Stimulated activated naive CD4-positive, alpha-beta T cell treated with Interleukin-2 at 50 U/mL for 16 hours (primary cell): ENCODE data around the gene ATP9B.
A peak's percentile ranks its signal among the peaks of the same experiment; 100 is the strongest.

Experiments used
- DNase-seq: peaks from one replicate; lab custom pipeline; 2025; lab: John Stamatoyannopoulos, UW

The ATP9B gene, protein sequence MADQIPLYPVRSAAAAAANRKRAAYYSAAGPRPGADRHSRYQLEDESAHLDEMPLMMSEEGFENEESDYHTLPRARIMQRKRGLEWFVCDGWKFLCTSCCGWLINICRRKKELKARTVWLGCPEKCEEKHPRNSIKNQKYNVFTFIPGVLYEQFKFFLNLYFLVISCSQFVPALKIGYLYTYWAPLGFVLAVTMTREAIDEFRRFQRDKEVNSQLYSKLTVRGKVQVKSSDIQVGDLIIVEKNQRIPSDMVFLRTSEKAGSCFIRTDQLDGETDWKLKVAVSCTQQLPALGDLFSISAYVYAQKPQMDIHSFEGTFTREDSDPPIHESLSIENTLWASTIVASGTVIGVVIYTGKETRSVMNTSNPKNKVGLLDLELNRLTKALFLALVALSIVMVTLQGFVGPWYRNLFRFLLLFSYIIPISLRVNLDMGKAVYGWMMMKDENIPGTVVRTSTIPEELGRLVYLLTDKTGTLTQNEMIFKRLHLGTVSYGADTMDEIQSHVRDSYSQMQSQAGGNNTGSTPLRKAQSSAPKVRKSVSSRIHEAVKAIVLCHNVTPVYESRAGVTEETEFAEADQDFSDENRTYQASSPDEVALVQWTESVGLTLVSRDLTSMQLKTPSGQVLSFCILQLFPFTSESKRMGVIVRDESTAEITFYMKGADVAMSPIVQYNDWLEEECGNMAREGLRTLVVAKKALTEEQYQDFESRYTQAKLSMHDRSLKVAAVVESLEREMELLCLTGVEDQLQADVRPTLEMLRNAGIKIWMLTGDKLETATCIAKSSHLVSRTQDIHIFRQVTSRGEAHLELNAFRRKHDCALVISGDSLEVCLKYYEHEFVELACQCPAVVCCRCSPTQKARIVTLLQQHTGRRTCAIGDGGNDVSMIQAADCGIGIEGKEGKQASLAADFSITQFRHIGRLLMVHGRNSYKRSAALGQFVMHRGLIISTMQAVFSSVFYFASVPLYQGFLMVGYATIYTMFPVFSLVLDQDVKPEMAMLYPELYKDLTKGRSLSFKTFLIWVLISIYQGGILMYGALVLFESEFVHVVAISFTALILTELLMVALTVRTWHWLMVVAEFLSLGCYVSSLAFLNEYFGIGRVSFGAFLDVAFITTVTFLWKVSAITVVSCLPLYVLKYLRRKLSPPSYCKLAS

GRCh38 chr18:79068937-79069716, at the start of gene ATP9B:
Gene ATP9B, plus strand, starts transcription at chr18:79069394. Its CDS starts 17 bp downstream, at chr18:79069411.
- peak; percentile 97 for DNase-seq

- no peak for DNase-seq
Observed at GRCh38 chr18:79019881-79020280, 49.3 kb upstream of the ATP9B start.

GRCh38 chr18:79022603-79023002, 46.6 kb upstream of the ATP9B start:
- no peak for DNase-seq

DNA sequence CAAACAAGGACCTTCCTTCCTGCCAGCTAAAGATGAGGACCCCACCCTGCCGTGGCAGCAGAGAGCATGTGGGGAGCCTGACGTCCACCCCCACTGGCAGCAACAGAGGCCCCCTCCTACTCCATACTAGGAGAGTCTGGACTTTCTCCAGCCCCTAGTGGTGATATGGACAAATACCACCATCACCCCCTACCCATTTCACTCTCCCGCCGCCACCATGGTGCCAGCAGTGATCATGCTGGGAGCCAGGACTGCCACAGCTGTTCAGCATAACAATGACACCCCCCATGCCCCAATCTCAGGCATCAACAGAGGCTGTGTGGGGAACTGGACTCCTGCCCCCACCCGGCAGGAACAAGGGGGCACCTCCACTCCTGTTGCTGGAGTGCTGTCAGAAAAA, 42.7 kb upstream of the ATP9B start:
- no peak for DNase-seq

GRCh38 chr18:79030680-79031079, 38.5 kb upstream of the ATP9B start:
- no peak for DNase-seq

DNA sequence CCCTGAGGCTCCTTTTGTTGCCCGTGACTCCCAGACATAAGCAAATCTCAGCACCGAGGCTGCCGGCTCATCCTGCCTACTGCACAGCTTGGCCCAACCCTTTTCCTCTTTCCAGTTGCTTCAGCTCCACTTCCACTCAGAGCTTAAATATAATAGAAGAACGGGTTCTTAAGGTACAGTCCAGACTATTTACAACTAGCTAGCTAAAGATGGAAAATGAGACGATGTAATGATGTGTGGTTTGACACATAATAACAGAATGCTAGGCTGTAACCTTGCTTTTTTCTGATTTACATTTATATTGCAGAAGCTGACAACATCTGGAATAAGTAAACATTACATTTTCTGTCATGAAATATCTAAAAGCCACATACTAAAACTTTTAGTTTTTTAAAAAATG, 26.9 kb upstream of the ATP9B start:
- DNase-seq = no peak

- no peak for DNase-seq
Observed at GRCh38 chr18:79043288-79043687, 25.9 kb upstream of the ATP9B start.

DNA sequence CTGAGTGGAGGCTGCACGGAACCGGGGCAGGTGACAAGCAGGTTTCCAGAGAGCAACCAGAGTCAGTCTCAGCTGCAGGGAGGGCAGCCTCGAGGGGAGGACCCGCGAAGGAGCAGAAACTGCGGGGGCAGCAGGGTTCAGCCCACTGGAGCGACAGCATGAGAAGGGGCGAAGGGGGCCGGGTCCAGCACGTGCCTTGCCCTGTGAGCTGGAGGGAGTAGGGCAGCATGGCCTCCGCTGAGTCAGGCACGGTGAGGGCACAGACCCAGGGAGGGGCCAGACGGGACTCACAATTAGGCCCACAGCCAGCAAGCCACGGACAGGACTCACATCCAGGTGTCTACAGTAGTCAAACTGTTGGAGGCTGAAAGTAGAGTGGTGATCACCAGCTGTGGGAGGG, 22.7 kb upstream of the ATP9B start:
- no peak for DNase-seq

DNA sequence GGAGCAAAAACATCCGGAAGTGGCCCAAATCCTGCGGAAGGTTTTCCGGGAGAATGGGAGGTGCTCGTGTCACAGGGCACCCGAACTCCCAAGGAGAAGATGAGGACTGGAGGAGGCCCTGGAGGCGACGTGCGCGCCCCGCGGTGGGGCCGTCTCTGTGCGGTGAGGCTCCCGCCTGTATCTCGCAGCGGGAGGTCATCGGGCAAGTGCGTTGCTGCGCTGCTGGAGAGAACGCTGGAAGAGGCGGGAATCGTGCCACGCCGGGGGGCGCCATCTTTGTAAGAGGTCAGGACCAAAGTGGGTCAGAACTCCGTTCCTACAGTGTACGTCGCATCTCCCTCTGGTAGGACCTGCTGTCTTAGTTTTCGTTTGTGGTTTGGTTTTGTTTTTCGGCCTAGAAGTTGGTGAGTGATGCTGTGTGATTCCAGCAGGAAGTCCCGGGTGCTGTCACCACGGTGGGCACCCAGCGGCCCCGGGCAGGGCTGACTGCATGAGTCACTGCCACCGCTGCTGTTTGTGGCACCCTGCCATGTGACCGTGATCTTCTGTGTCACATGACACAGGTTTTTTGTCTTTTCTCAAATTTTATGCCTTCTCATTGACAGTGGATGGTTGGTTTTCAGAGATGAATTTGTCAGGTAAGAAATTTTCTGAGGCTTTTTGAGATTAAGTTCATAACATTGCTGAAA, 21.5 kb upstream of the ATP9B start:
- DNase-seq = no peak

DNA sequence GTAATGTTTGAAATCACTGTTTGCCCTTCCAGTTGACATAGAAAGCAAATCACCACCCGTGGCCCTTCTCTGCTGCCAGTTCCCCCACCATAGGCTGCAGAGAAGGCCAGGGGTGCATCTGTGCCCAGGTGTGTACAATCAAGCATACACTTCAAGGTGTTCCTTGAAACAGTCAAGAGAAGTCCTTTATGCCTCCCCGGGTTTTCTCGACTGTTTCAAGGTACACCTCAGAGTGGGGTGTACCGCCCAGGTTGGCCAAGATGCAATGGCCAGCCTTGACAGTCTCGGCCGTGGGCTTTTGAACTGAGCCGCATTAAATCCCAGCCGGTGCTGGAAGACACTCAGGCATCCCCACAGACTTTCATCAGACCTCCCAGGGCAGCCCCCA, 21.0 kb upstream of the ATP9B start:
- no peak for DNase-seq

- no peak for DNase-seq
Observed at GRCh38 chr18:79049506-79049905, 19.7 kb upstream of the ATP9B start.

- no peak for DNase-seq
Observed at GRCh38 chr18:79050005-79050404, 19.2 kb upstream of the ATP9B start.

DNA sequence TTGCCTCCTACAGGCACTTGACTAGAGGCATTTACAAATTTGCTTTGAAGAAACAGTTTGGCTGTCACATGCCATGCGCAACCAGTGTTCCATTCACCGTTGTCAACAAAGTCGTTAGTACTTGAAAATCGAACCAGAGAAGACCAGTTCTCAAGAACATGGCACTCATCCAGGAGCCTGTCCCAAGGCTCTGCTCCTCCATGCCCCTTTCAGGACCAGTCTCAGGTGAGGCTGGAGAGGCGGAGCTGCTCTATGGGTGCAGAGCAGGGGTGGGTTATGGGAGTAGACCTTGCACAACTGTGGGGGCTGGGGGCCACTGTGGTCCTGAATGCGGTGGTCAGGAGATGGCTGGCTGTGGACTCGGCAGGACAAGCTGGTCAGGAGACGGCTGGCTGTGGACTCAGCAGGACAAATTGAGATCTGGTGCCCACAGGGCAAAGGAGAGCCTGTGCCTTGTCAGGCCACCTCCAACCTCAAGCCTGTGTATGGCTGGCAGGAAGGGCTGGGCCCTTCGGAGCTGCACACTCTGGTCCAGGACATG, 12.3 kb upstream of the ATP9B start:
- DNase-seq = no peak

- no peak for DNase-seq
Observed at GRCh38 chr18:79058007-79058406, 11.2 kb upstream of the ATP9B start.

- DNase-seq = no peak
Observed at GRCh38 chr18:79062806-79063205, 6.4 kb upstream of the ATP9B start.

- no peak for DNase-seq
Observed at GRCh38 chr18:79064228-79064627, 5.0 kb upstream of the ATP9B start.

DNA sequence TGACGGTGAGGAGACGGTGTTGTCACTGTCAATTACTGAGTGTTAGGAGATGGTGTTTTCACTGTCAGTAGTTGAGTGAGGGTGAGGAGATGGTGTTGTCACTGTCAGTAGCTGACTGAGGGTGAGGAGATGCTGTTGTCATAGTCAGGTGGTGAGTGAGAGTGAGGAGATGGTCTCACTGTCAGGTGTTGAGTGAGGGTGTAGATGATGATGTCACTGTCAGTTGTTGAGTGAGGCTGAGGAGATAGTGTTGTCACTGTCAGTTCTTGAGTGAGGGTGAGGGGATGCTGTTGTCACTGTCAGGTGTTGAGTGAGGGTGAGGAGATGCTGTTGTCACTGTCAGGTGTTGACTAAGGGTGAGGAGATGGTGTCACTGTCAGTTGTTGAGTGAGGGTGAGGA, 3.4 kb upstream of the ATP9B start:
- no peak for DNase-seq

DNA sequence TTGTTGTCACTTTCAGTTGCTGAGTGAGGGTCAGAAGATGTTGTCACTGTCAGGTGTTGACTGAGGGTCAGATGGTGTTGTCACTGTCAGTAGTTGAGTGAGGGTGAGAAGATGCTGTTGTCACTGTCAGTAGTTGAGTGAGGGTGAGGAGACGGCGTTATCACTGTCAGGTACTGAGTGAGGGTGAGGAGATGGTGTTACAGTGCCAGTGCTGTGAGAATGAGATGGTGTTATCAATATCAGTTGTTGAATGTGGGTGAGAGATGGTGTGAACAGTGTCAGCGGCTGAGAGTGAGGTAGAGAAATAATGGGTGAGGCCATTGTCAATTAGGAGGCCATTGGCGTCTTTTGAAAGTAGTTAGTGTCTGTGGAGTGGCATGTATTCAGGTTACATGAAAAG, 1.6 kb upstream of the ATP9B start:
- DNase-seq = no peak

DNA sequence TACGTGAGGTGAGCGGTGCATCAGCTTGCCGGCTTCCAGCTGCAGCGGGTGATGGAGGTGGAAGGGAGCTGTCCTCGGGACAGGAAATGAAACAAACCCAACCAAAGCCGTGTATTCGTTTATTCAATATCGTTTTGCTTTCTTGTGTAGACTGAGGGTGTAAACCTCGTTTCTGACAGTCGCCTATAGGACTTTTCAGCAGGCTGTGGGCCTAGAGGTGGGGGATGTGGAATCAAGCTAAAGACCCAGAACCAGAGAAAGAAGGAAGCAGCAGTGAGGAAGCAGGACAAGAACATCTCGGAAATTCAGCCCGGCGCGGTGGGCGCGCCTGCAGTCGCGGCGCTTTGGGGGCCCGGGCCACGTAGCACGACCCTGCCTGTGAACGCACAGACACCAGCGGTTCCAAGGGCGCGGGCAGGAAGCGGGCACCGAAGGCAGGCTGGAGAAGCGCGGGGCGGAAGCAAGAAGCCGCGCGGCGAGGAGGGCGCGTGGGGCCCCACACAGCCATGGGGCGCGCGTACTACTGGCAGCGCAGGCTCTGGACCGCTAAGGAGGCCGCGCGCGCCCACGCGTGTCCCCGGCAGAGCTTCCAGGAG, 755 bp upstream of the ATP9B start:
- peak; percentile 42 for DNase-seq

DNA sequence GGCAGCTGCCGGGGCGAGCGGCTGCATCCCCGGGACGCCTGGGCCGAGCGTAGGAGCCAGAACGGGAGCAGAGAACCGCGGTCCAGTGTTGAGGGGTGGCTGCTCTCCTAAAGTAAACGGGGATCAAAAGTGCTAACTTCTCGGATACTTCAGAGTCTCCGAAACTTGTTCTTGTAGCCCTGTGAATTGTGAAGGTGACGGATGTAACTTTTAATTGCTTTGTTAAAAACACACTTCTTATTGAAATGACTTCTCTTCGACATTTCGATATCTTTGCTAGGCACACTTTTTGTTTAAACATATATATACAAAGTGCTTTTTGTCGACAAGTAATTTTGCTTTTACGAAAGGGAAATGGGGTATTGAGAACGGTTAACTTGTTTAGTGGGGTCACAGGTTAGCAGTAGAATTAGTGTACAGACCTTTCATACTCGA, 540 bp downstream of the ATP9B start:
- no peak for DNase-seq

DNA sequence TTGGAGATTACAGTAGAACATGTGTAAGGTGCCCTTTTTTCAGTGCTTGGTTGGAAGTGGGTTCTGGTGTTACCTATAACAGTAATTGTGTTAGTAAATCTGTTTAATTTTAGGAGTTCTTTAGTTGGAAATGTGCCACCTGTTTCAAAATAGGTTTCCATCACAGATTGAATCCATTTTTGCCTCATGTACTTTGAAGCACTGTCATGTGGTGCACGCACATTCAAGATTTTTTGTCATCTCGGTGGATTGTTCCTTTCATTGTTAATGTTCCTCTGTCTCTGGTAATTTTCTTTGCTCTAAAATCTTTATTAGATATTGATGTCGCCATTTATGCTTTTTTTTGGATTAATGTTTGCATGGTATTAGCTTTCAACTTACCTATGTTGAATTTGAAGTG, 1.3 kb downstream of the ATP9B start:
- no peak for DNase-seq
